HCT116 (cell line): ENCODE data around the gene DOCK4. TPM values are rescaled to one million over a fixed set of nuclear protein-coding genes. Genes with fewer than 3 reads are reported as not detected.

Experiments used
- ATAC-seq: fragments of 200-7000 bp; cut with Tn5 transposase; 2 replicates; pipeline ENCODE4 v1.9.1; 2020; ENCODE audit warnings: mild to moderate bottlenecking, moderate library complexity
- BruUV-seq: library from RNA; stranded (reverse); fragments of 400-500 nt; replicated peaks from 2 replicates; lab custom pipeline; 2021; lab: Mats Ljungman, UMichigan
- CTCF ChIA-PET: fragments of 300-600 bp; sonication (Branson Sonifier 250); formaldehyde crosslinking; loops from one replicate; lab custom pipeline; 2021; ENCODE audit warnings: antibody characterized with exemption; lab: Charles Lee
- POLR2A ChIA-PET: fragments of 300-600, 350-600 bp; sonication (Branson Sonifier 250); formaldehyde crosslinking; loops from one replicate; lab custom pipeline; 2021; ENCODE audit warnings: antibody characterized with exemption; lab: Charles Lee
- RAD21 ChIA-PET, 2 experiments: fragments of 300-600 bp; sonication (Branson Sonifier 250); formaldehyde crosslinking; loops; one replicate each; lab custom pipeline; 2023; ENCODE audit warnings: low total read pairs in 2 of 2; ENCODE audit not compliant: uncharacterized antibody in 2 of 2, unreplicated experiment in 2 of 2, low non-redundant PET in 1 of 2; lab: Charles Lee
- DNase-seq: peaks from one replicate; pipeline ENCODE4 v3.0.0-alpha.2; 2010; ENCODE audit warnings: low read depth, low spot score
- H2AFZ ChIP-seq: fragments of 200-600 bp; shearing (Covaris generic), sonication (generic); 2 replicates; pipeline ENCODE4 v1.6.1; 2017; ENCODE audit warnings: low read depth, mixed run types, mixed read lengths, antibody characterized with exemption, low read length; ENCODE audit not compliant: poor library complexity, severe bottlenecking
- H3K27ac ChIP-seq: 2 replicates; pipeline ENCODE4 v1.5.1; 2012; ENCODE audit warnings: low read depth, low read length
- H3K27me3 ChIP-seq: fragments of 200-600 bp; sonication (generic); 2 replicates; pipeline ENCODE4 v1.6.1; 2016; ENCODE audit warnings: mixed run types, low read length, mixed read lengths; ENCODE audit not compliant: insufficient read depth
- H3K36me3 ChIP-seq, 2 experiments: fragments of 200-500 bp in 1 of 2; fragments of 200-600 bp in 1 of 2; sonication (Bioruptor generic) in 1 of 2; sonication (generic) in 1 of 2; 2 replicates each; pipeline versions ENCODE4 v1.5.1 to v1.6.1; 2014 to 2016; ENCODE audit warnings: low read length in 2 of 2, inconsistent platforms in 1 of 2, mixed read lengths in 1 of 2, mixed run types in 1 of 2; ENCODE audit not compliant: insufficient read depth in 2 of 2, control insufficient read depth in 1 of 2
- H3K4me1 ChIP-seq, 2 experiments: fragments of 200-600 bp in 1 of 2; sonication (generic) in 1 of 2; 2 replicates each; pipeline versions ENCODE4 v1.5.1 to v1.6.1; 2012 to 2017; ENCODE audit warnings: low read length in 2 of 2, inconsistent platforms in 1 of 2, mild to moderate bottlenecking in 1 of 2, mixed read lengths in 1 of 2, mixed run types in 1 of 2, moderate library complexity in 1 of 2; ENCODE audit not compliant: insufficient read depth in 2 of 2, control insufficient read depth in 1 of 2
- H3K4me2 ChIP-seq: fragments of 200-600 bp; sonication (generic); 2 replicates; pipeline ENCODE4 v1.6.1; 2017; ENCODE audit warnings: mixed run types, low read length, mixed read lengths
- H3K4me3 ChIP-seq, 2 experiments: fragments of 200-600 bp in 1 of 2; sonication (generic) in 1 of 2; replicated peaks in 1 of 2; 2 replicates each; pipeline ENCODE4 v1.5.1; 2011 to 2016; ENCODE audit warnings: low read length in 2 of 2, control low read depth in 1 of 2, low read depth in 1 of 2, mild to moderate bottlenecking in 1 of 2, mixed read lengths in 1 of 2, mixed run types in 1 of 2
- H3K79me2 ChIP-seq: fragments of 200-600 bp; sonication (generic); 2 replicates; pipeline ENCODE4 v1.6.1; 2017; ENCODE audit warnings: mild to moderate bottlenecking, mixed run types, low read length, moderate library complexity, mixed read lengths; ENCODE audit not compliant: insufficient read depth
- H3K9ac ChIP-seq: fragments of 200-600 bp; sonication (generic); 2 replicates; pipeline ENCODE4 v1.6.1; 2016; ENCODE audit warnings: low read length, mixed read lengths
- H3K9me2 ChIP-seq: fragments of 200-600 bp; sonication (generic), shearing (Covaris generic); 2 replicates; pipeline ENCODE4 v1.6.1; 2017; ENCODE audit warnings: mixed run types, mild to moderate bottlenecking, moderate library complexity; ENCODE audit not compliant: insufficient read depth
- H3K9me3 ChIP-seq, 2 experiments: fragments of 200-500 bp in 1 of 2; fragments of 200-600 bp in 1 of 2; sonication (Bioruptor generic) in 1 of 2; sonication (generic) in 1 of 2; 2 replicates each; pipeline ENCODE4 v1.6.1; 2014 to 2017; ENCODE audit warnings: low read length in 2 of 2, mixed read lengths in 2 of 2, inconsistent platforms in 1 of 2, low read depth in 1 of 2, mild to moderate bottlenecking in 1 of 2, mixed run types in 1 of 2, moderate library complexity in 1 of 2; ENCODE audit not compliant: control insufficient read depth in 1 of 2, insufficient read depth in 1 of 2
- H4K20me1 ChIP-seq: fragments of 200-600 bp; sonication (generic), shearing (Covaris generic); 2 replicates; pipeline ENCODE4 v1.6.1; 2017; ENCODE audit warnings: mixed run types, mild to moderate bottlenecking, moderate library complexity; ENCODE audit not compliant: insufficient read depth
- ATF3 ChIP-seq: IDR thresholded peaks from 2 replicates; pipeline ENCODE4 v1.6.1; 2012
- CTCF ChIP-seq, 3 experiments: fragments of 200-600 bp in 1 of 3; sonication (generic) in 1 of 3; IDR thresholded peaks in 2 of 3; conservative IDR thresholded peaks in 1 of 3; 2 replicates each; pipeline ENCODE4 v1.5.1; 2012 to 2017; ENCODE audit warnings: low read depth in 2 of 3, low read length in 2 of 3, antibody characterized with exemption in 1 of 3, borderline replicate concordance in 1 of 3, control low read depth in 1 of 3, mild to moderate bottlenecking in 1 of 3, mixed read lengths in 1 of 3, mixed run types in 1 of 3, moderate library complexity in 1 of 3; ENCODE audit not compliant: insufficient read depth in 1 of 3
- EGR1 ChIP-seq: IDR thresholded peaks from 2 replicates; pipeline ENCODE4 v1.6.1; 2012; ENCODE audit warnings: low read depth
- ELF1 ChIP-seq: IDR thresholded peaks from 2 replicates; pipeline ENCODE4 v1.6.1; 2012; ENCODE audit warnings: low read depth, borderline replicate concordance
- EZH2 ChIP-seq: fragments of 200-600 bp; sonication (generic); IDR thresholded peaks from 2 replicates; pipeline ENCODE4 v1.6.1; 2017; ENCODE audit warnings: antibody characterized with exemption, mixed run types
- EZH2phosphoT487 ChIP-seq: fragments of 200-600 bp; IDR thresholded peaks from 2 replicates; pipeline ENCODE4 v1.6.1; 2018; ENCODE audit warnings: antibody characterized with exemption, borderline replicate concordance
- FOSL1 ChIP-seq: IDR thresholded peaks from 2 replicates; pipeline ENCODE4 v1.6.1; 2012; ENCODE audit warnings: low read depth
- JUND ChIP-seq: IDR thresholded peaks from 2 replicates; pipeline ENCODE4 v1.6.1; 2012
- RAD21 ChIP-seq: IDR thresholded peaks from 2 replicates; pipeline ENCODE4 v1.6.1; 2012; ENCODE audit warnings: low read depth, mild to moderate bottlenecking
- REST ChIP-seq: IDR thresholded peaks from 2 replicates; pipeline ENCODE4 v1.6.1; 2012; ENCODE audit warnings: low read depth
- SIN3A ChIP-seq: IDR thresholded peaks from 2 replicates; pipeline ENCODE4 v1.6.1; 2012; ENCODE audit warnings: low read depth
- YY1 ChIP-seq: IDR thresholded peaks from 2 replicates; pipeline ENCODE4 v1.6.1; 2011; ENCODE audit warnings: low read length, low read depth, moderate library complexity, mild to moderate bottlenecking; ENCODE audit not compliant: insufficient replicate concordance; ENCODE audit errors: extremely low read depth
- ZBTB33 ChIP-seq: IDR thresholded peaks from 2 replicates; pipeline ENCODE4 v1.6.1; 2011; ENCODE audit warnings: mild to moderate bottlenecking, low read length, moderate library complexity; ENCODE audit not compliant: insufficient replicate concordance; ENCODE audit errors: extremely low read depth
- ZFX ChIP-seq: fragments of 450-650 bp; IDR thresholded peaks from 2 replicates; pipeline ENCODE4 v1.6.1; 2017
- ZNF274 ChIP-seq: fragments of 200-500 bp; sonication (Bioruptor generic); IDR thresholded peaks from 2 replicates; pipeline ENCODE4 v1.6.1; 2014; ENCODE audit warnings: mild to moderate bottlenecking, low read depth, low read length, inconsistent platforms
- intact Hi-C: fragments of 100-400 bp; cut with micrococcal nuclease; formaldehyde crosslinking; loops from 2 replicates; pipeline ENCODE4 v1.10.0; 2022
- total RNA-seq: library from RNA; stranded (reverse); gene quantifications from one replicate; pipeline ENCODE4 v1.2.1, GENCODE V29; 2021; ENCODE audit not compliant: unreplicated experiment

DOCK4 gene
- total RNA-seq, 1 experiment from 2014 or later, result 2.2 TPM

- intact Hi-C loops, result no loop called here
- ATAC-seq (no peak), DNase-seq (no peak)
- H3K27ac ChIP-seq, result no peak overlapping the region
- H2AFZ ChIP-seq, result no peak overlapping the region
- no peaks in the 10 kb centered on the region for H3K36me3 ChIP-seq
- H3K4me1 ChIP-seq, result no peaks in the 10 kb centered on the region
- H3K9me2 ChIP-seq, result no peaks in the 10 kb centered on the region
- H3K4me2 ChIP-seq, result no peak overlapping the region
- TF ChIP-seq EZH2 (no peak), RAD21 (no peak), ZNF274 (no peak), ZBTB33 (no peak), REST (no peak), ATF3 (no peak), JUND (no peak), ZFX (no peak), EZH2phosphoT487 (no peak), EGR1 (no peak), YY1 (no peak), CTCF (IDR thresholded peaks at IDR 0.05 in 2 of 3, conservative IDR thresholded peaks at IDR 0.05 in 1 of 3; ENCODE audit: borderline replicate concordance in 1 of 3, insufficient read depth in 1 of 3, low read depth in 2 of 3, low read length in 2 of 3) (no peak), SIN3A (no peak), ELF1 (no peak), FOSL1 (no peak)
- H3K27me3 ChIP-seq, result no peaks in the 10 kb centered on the region
- no TSS peak for BruUV-seq
- no peaks in the 10 kb centered on the region for H4K20me1 ChIP-seq
- ChIA-PET CTCF (no interaction called here), RAD21 (interaction anchor here in 1 of 2 experiments (0.6 kb wide), 1 partner anchor 114 kb away, joined by 8 read pairs; no protein-coding TSS in a partner anchor), POLR2A (no interaction called here)
- H3K9me3 ChIP-seq, result no peaks in the 10 kb centered on the region
- no peaks in the 10 kb centered on the region for H3K79me2 ChIP-seq
- no peak overlapping the region for H3K9ac ChIP-seq
- no peak overlapping the region for H3K4me3 ChIP-seq
These were observed 156.5 kb downstream of the DOCK4 start for GRCh38 chr7:112049555-112050249.
